Hypothalamus (tissue), 51 donors: ENCODE data around the gene SYT1.
"Not testable (repeated sequence)": the region's sequence is repeated elsewhere in the genome, so short reads cannot be mapped to it uniquely, and the experiment has no call there.

Experiments
- DNase-seq, 51 donors: peaks; one replicate each; lab custom pipeline; 2025; lab: John Stamatoyannopoulos, UW

Gene SYT1

DNA sequence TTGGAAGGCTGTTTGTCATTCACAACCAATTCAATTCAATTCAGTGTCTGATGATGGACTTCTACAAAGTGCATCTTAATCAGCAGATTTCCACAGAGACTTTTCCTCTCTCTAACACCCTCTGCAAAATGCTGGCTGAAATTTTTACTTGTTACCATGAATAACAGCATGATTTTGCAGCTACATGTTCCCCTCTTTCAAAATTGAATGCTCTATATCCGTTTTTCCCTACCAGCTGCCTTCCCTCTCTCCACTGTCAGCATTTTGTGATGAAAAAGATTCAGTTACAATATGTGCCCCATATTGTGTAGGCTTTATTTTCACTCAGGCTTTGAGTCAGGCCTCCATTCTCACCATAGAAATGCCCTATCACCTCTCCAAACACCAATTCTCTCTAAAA is 334.6 kb downstream of the SYT1 start:
- DNase-seq, result no peak

DNA sequence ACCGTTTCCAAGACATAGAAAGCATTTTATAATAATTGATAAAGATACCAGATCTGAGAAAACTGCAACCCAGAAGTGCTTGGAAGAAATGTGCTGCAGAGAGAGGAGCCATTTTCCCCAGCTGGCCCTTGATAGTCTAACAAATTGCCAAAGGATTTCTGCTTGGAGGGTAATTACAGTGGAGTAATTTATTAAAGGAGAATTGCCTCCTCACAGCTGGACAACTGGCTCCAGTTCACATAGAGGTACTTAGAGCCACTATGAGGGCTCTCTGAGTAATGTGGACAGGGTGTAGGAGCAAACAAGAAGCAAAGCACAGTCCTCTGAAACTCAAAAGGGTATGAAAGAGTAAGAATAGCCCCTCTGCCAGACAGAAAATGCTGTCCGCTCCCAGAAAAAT is 335.6 kb downstream of the SYT1 start:
- no peak for DNase-seq

DNA sequence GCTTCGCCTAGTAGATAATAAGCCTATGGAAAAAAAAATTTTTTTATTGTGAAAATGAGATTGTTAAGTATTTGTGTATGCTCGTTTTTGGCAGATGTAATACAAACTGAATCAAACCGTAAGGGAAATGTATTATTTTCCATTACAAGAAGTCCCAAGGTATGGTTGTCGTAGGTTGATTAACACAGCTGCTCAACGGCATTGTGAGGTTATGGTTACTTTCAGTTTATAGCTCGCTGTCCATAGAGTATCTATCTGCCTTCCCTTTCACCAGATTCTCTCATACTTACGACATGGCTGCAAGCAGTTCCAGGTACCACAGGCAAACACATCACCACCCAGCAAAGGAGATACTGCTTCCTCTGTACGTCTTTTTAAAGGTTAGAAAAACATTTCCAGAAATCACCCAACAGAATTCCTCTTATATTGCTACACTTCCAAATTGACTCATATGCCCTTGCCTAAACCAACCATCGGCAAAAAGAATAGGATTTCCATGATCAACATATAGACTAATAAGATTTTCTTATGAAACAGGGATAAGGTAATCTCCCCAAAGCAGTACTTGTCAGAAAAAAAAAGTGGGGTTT is 338.6 kb downstream of the SYT1 start:
- no peak for DNase-seq

DNA sequence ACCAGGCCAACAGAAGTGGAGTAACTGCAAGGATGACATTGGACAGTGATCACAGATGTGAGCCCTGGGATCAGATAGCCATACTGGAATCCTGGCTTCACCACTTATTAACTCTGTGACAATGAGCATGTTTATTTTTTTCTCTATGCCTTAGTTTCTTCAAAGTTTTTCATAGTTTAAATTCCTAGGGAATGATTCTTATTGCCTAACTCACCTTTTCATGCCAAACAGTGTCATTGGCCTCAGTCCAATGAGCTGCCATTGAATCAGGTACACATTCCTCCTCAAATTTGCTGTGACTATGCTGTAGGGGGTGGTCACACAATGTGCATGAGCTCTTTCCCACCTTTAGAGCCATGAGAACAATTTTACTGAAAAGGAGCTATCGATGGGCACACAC is 342.3 kb downstream of the SYT1 start:
- no peak for DNase-seq

DNA sequence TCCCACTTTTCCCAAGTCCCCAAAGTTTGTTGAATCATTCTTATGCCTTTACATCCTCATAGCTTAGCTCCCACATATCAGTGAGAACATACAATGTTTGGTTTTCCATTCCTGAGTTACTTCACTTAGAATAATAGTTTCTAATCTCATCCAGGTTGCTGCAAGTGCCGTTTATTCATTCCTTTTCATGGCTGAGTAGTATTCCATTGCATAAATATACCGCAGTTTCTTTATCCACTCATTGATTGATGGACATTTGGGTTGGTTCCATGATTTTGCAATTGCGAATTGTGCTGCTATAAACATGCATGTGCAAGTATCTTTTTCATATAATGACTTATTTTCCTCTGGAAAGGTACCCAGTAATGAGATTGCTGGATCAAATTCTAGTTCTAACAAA is 345.8 kb downstream of the SYT1 start:
- DNase-seq, result not testable (repeated sequence)

DNA sequence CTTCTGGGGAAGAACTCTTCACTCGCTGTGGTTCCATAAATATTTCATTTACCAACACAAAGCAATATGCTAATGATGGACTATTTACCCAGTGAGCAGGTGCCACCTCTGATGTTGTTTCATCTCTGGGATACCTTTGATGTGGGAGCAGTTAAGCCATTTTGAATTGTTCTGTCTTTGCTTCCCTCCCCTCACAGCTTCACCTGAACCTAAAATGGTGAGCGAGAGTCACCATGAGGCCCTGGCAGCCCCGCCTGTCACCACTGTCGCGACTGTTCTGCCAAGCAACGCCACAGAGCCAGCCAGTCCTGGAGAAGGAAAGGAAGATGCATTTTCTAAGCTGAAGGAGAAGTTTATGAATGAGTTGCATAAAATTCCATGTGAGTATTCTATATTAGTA is 352.7 kb downstream of the SYT1 start:
- DNase-seq, result no peak

DNA sequence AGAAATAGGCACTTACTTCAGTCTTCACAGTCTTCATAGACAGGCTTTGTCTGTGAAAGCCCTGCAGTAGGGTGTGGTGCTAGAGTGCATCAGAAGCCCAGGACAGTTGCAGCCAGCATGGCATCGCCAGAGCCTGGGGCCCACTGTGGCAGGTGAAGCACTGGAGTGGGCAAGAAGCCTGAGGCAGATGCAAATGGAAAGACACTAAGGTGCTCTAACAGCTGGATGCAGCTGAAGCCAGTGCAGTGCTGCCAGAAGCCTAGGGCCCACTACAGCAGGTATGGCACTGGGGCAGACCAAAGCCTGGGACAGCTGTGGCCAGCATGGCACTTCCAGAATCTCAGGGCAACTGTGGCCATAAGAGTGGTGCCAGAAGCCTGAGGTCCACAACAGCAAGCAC is 358.6 kb downstream of the SYT1 start:
- no peak for DNase-seq

DNA sequence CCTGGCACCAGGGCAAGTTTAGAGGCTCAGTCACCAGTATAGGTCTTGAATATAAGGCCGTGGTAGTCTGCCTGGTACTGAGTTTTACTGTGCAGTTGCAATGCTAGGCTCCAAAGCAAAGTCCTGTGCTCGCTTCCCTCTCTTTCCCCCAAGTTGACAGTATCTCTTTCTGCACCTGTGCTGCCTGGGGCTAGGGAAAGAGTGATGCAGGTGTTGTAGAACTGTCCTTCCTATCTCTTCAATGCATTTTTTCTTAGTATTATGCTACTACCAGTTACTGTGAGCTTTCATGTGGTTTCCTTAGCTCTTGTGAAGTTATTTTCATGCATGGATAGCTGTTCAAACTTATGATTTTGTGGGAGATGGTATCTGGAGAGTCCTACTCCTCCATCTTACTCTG is 359.2 kb downstream of the SYT1 start:
- DNase-seq, result no peak

DNA sequence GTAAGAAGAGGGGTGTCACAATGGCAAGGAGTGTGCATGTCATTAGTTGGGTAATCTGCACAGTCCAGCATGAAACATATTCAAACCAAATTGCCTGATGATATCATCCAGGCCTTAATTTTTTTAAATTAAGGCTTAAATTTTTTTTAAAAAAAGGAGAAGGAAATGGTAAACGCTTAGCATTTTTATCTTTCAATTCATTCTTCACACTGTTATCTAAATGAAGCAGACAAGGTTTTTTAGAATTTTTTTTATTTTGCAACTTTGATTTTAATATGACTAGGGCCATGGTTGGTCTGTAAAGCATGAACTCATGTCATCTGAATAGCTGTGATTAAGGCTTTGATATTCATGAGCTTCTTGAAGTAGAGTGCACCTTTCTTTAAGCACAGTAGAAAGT is 362.5 kb downstream of the SYT1 start:
- no peak for DNase-seq

DNA sequence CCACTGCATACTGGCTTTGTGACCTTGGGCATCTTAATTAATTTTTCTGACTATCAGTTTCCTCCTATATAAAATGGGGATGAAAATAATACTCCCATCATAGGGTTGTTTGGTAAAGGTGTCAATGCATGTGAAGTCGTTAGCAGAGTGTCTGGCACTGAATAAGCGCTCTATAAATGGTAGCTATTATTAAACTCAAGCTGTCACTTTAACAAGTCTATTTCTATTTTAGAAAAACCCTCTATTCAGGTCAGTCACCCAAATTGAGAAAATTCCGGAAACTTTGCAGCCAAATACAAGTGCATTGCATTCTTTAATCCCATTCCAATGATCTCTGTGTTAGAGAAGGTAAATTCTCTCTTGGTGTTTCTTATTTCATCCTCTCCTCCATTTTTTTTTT is 363.1 kb downstream of the SYT1 start:
- no peak for DNase-seq

DNA sequence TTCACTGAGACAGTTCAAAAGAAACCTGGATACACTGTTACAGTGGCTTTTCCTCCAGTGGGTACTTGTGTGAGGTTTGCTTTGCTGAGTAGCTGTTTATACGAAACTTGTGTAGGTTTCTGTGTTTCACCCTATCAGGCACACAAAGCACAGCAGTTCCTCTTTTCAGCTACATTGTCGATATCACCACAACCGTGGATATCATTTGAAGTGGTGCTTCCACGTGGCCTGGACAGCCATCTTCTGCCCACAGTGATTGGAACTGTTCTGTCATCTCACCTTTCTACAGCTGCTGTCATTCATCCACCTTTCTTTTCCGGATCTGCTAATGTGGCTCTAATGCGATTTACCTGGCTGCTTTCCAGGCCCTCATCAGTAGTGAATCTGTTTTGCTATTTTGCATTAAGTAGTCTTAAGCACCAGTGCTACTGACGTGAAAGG is 368.8 kb downstream of the SYT1 start:
- DNase-seq, result no peak

DNA sequence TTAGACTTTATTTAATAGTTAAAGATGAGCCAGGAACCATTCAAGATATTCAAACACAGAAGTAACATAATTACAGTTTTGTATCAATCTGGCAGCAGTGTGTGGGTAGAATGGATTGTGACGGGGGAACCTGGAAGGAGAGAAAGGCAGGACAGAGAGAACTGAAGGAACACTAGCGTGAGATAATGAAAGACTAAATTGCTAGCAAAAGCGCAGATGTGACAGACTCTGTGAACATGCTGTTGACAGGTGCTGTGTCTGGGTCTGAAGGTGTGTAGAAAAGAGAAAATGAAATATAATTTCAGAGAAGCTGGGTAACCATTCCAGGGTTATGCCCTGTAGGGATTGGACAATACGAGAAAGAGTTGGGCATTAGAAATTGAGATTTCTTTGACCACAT is 372.3 kb downstream of the SYT1 start:
- DNase-seq, result no peak

DNA sequence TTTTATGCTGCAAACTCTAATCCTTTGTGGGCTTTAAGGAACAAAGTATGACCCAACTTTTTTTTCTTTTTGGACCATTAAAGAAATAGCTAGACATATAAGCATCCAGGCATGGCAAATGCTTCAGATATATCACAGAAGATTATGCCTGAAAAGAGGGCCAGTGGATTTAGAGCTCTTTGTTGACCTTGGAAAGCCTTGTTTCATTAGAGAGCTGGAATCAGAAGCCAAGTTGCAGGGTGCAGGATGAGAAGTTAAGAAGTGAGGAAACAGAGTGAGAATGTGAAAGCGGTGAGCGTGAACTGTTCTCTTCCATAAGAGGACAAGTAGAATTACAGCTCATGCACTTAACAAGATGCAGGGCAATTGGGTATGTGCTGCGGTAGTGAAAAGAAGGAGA is 373.7 kb downstream of the SYT1 start:
- DNase-seq, result no peak

DNA sequence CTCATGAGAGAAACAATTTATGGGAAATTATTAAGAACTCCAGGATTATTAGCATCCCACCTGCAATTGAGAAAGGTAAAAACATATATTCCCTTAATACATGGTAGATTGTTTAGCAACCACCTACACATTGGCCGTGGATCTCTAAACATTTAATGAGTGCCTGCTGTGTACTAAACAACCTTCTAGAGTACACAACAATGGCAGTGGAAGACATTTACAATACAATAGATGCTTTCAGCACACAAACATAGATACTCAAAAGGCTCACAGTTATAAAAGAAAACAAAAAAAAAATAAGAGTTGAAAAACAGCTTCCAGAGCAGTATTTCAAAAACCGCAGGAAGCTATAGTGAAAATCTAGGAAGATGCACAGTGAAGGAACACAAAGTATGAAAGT is 382.9 kb downstream of the SYT1 start:
- no peak for DNase-seq

DNA sequence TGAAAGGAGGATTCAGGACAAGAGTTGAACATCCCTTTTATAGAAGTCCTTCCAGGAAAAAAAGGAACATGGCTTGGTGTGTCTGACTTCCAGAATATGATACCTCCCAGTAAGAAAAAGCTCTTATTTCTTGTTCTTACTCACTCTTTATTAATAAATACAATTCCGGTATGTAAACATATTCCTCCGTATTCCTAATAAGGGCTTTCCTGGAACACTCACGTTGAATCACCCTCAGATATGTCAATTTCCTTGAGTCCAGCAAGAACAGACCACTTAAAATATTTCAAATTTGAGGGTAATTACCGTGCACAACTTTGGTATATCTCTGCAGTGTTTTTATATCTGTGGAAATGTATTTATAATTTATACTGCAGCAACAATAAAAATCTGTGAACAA is 385.6 kb downstream of the SYT1 start:
- DNase-seq, result no peak

DNA sequence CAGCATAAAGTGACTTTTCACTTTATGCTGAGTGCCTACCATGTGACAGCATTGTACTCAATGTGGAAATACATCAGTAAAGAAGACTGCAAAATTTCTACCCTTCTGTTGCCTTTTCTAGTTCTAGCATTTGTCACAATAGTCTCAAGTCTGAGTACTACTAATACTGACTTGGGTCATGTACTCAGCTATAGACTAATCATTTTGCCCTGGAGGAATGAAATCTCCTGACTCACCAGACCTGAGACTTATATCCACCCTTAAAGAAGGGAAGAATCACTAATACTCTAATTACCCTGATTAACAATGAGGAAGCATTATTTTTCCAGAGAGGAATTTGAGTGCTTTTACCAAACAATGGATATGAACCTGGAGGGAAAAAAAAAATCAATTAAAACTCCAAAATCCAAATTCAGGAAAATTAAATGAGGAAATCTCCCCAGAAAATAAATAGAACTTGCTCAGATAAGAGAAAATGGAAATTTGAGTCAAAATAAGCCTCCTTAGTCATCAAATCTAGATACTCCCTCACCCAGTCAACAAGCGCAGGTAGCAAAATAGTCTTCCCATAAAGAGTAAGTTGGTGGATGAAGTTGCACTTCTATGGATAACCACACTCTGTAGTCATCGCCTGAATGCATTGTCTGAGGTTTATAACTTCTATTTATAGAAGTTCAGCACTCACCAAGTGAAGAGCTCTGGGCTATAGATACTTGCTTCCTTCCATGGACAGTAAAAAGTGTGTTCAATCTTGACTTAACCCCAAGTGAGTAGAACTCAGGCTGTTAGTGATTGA is 386.6 kb downstream of the SYT1 start:
- DNase-seq, result no peak

DNA sequence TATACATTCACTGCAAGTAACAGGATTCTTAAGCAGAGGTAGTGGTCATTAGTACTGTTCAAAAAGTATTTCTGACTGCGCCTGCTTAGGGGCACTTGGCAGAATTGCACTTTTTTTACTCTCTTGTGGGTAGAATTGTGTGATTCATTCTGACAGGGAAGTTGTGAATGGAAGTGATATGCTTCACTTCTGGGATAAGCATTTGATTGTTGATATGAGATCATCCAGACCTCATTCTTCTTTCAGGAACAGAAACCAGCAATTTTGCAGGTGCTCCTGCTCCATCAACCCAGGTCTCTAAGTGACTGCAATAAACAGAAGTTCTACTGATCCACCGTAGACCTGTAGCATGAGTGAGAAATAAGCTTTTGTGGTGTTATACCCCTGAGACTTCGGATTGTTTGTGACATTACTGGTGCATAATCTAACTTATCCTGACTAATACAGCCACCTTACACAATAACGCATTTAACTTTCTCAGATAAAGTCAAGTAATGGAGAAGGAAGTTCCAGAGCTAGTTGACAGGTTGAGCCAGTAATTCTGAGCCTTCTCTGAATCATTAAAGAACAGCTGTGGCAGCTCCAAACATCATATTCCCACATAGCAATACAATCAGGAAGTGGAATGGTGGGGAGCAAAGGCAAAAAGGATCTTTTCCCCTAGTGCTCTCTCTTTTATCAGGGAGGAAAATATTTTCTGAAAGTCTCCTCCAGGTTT is 387.9 kb downstream of the SYT1 start:
- no peak for DNase-seq

DNA sequence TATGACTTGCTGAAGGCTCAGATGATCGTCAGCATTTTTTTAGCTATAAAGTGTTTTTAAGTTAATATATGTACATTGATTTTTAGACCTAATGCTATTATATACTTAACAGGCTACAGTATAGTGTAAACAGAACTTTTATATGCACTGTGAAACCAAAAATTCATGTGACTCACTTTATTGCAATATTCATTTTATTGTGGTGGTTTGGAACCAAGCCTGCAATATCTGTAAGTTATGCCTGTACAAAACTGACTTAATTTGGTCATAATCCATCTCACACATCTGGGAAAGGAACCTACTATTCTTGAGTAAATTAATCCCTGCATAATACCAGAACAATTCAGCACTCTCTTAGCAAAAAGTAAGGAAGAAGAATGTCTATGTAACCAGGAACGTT is 390.7 kb downstream of the SYT1 start:
- DNase-seq, result no peak

DNA sequence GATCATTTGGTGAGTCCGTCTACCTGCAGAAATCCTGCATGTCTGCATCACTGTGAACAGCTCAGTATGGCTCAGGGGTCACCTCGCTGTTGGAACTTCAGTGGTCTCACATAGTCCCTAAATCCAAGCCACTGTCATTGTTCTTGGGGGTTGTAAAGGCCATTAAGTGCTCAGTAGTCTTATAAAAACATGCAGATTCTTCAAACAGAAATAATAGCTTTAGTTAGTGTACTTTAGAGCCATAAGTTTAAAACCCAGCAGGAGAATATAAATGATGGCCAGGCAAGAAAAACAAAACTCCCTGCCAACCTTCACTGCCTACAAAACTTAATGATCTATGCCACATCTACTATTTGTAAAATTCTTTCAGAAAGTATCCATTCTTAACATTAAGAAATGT is 396.3 kb downstream of the SYT1 start:
- no peak for DNase-seq

DNA sequence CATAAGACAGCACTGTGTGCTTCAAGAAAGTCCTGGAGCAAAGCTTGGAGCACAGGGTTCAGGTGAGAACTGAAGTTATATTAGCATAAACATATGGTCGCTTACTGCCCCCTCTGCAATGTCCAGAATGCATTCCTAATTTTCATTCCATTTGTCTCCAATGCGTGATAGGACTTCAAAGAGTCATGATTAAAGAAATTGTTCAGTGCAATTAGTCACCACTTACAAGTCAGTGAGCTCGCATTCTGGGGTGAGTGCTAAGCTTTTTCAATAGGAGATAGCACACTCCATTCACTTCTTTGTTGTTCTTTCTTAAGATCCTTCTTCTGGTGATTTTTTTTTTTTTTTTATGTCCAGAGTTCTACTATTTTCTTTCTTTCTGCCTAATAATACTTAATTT is 398.4 kb downstream of the SYT1 start:
- DNase-seq, result no peak

DNA sequence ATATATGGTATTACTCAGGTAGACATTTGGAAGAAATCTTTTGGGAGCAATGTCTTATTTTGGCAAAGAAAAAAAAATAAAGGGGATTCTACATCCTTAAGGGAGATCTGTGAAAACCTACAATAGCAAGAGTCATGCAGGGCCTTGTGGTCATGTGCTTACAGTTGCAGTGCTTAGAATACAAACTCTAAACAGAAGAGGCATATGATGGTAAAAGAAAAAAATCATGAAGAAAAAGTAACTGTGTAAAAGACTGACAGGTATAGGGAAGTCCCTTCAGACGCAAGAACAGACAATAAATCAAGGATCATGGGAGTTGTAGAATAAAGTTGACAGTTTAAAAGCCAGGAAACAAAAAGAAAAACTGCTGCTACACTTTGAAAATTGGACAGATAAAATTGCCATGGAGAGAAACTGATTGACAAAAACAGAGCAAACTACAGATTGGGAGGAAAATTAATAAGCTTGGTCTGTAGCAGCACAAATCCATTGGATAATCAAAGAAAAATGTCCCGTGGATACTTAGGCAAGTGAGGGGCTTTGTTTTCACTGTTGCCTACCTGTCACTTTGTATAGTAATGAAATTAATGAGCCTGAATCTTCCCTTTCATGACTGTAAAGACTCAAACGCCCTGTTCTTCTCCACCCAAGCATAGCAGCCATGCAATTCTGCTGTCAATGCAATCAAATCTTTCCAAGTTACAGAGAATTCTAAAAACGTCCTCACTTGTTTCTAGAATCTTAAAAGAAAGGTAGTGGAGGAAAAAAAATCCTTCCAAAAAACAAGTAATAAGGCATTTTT is 402.0 kb downstream of the SYT1 start:
- DNase-seq, result no peak
